ENCODE results near the gene SEC14L3.

DNA sequence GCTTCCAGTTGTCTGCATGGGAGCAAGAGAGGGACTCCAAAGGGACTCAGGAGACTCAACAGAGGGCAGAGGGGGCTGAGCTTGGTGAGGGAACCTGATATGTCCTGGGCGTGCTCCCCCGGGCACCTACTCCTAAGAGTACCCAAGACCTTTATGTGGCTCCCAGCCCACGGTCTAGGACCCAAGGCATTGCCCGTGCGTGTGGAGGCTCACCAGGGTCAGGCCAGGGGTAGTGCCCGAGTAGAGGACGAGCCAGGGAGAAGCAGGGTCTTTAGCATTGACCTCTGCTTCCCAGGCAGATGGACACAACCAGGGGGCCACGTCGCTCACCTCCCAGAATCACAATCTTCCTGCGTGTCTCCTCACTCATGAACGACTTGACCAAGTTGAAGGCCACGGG, 20.3 kb upstream of the SEC14L3 start:
- TF ChIP-seq, protein P1, sequence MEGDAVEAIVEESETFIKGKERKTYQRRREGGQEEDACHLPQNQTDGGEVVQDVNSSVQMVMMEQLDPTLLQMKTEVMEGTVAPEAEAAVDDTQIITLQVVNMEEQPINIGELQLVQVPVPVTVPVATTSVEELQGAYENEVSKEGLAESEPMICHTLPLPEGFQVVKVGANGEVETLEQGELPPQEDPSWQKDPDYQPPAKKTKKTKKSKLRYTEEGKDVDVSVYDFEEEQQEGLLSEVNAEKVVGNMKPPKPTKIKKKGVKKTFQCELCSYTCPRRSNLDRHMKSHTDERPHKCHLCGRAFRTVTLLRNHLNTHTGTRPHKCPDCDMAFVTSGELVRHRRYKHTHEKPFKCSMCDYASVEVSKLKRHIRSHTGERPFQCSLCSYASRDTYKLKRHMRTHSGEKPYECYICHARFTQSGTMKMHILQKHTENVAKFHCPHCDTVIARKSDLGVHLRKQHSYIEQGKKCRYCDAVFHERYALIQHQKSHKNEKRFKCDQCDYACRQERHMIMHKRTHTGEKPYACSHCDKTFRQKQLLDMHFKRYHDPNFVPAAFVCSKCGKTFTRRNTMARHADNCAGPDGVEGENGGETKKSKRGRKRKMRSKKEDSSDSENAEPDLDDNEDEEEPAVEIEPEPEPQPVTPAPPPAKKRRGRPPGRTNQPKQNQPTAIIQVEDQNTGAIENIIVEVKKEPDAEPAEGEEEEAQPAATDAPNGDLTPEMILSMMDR (IDR thresholded peaks at IDR 0.05), result no peak
- TF ChIP-seq ESRRA (CRISPR knock-in tag; IDR thresholded peaks at IDR 0.05; ENCODE audit: borderline replicate concordance), result no peak
- no peak for TF ChIP-seq OVOL2 (CRISPR knock-in tag; IDR thresholded peaks at IDR 0.05; ENCODE audit: borderline replicate concordance)
- TF ChIP-seq SP1 (CRISPR knock-in tag; conservative IDR thresholded peaks at IDR 0.05), result no peak
- TF ChIP-seq, protein P2, sequence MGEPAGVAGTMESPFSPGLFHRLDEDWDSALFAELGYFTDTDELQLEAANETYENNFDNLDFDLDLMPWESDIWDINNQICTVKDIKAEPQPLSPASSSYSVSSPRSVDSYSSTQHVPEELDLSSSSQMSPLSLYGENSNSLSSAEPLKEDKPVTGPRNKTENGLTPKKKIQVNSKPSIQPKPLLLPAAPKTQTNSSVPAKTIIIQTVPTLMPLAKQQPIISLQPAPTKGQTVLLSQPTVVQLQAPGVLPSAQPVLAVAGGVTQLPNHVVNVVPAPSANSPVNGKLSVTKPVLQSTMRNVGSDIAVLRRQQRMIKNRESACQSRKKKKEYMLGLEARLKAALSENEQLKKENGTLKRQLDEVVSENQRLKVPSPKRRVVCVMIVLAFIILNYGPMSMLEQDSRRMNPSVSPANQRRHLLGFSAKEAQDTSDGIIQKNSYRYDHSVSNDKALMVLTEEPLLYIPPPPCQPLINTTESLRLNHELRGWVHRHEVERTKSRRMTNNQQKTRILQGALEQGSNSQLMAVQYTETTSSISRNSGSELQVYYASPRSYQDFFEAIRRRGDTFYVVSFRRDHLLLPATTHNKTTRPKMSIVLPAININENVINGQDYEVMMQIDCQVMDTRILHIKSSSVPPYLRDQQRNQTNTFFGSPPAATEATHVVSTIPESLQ (CRISPR knock-in tag; IDR thresholded peaks at IDR 0.05), result no peak
- TF ChIP-seq RELA (CRISPR knock-in tag; IDR thresholded peaks at IDR 0.05; ENCODE audit: borderline replicate concordance), result no peak
- no peak for TF ChIP-seq ZNF317 (CRISPR knock-in tag; IDR thresholded peaks at IDR 0.05; ENCODE audit: borderline replicate concordance, low read depth)
- TF ChIP-seq IRF2 (CRISPR knock-in tag; IDR thresholded peaks at IDR 0.05; ENCODE audit: borderline replicate concordance, low read depth), result no peak

Data from WTC11 (cell line).